HEK293 (cell line): ENCODE data around the gene PDSS1.

Source experiments
- CTCF ChIP-seq: fragments of 450-650 bp; formaldehyde crosslinking; IDR thresholded peaks from 2 replicates; pipeline ENCODE4 v1.5.1; 2016; ENCODE audit warnings: missing biosample characterization, missing genetic modification characterization
- KLF10 ChIP-seq: fragments of 450-650 bp; IDR thresholded peaks from 2 replicates; pipeline ENCODE4 v1.5.1; 2018; ENCODE audit warnings: missing biosample characterization, mild to moderate bottlenecking, missing genetic modification characterization
- KLF7 ChIP-seq: fragments of 450-650 bp; formaldehyde crosslinking; IDR thresholded peaks from 2 replicates; pipeline ENCODE4 v1.5.1; 2016; ENCODE audit warnings: missing biosample characterization, missing genetic modification characterization, borderline replicate concordance
- PRDM10 ChIP-seq: fragments of 450-650 bp; formaldehyde crosslinking; IDR thresholded peaks from 2 replicates; pipeline ENCODE4 v1.5.1; 2016; ENCODE audit warnings: missing biosample characterization, missing genetic modification characterization
- SCRT1 ChIP-seq: fragments of 450-650 bp; formaldehyde crosslinking; IDR thresholded peaks from 2 replicates; pipeline ENCODE4 v1.5.1; 2016; ENCODE audit warnings: missing biosample characterization, missing genetic modification characterization, borderline replicate concordance
- YY1 ChIP-seq: fragments of 450-650 bp; formaldehyde crosslinking; IDR thresholded peaks from 2 replicates; pipeline ENCODE4 v1.5.1; 2018; ENCODE audit warnings: missing biosample characterization, missing genetic modification characterization
- ZBTB26 ChIP-seq: fragments of 450-650 bp; formaldehyde crosslinking; optimal IDR thresholded peaks from 2 replicates; pipeline ENCODE3; 2016; ENCODE audit warnings: missing biosample characterization, mild to moderate bottlenecking, missing genetic modification characterization
- ZNF138 ChIP-seq: fragments of 450-650 bp; formaldehyde crosslinking; IDR thresholded peaks from 2 replicates; pipeline ENCODE4 v1.5.1; 2016; ENCODE audit warnings: missing biosample characterization, missing genetic modification characterization, borderline replicate concordance
- ZNF174 ChIP-seq: fragments of 450-650 bp; formaldehyde crosslinking; IDR thresholded peaks from 2 replicates; pipeline ENCODE4 v1.5.0; 2017; ENCODE audit warnings: missing biosample characterization, mild to moderate bottlenecking, missing genetic modification characterization
- ZNF184 ChIP-seq: fragments of 450-650 bp; IDR thresholded peaks from 2 replicates; pipeline ENCODE4 v1.5.1; 2018; ENCODE audit warnings: missing biosample characterization, mild to moderate bottlenecking, missing genetic modification characterization
- ZNF398 ChIP-seq: fragments of 450-650 bp; formaldehyde crosslinking; IDR thresholded peaks from 2 replicates; pipeline ENCODE4 v1.5.1; 2017; ENCODE audit warnings: missing biosample characterization, missing genetic modification characterization
- ZNF549 ChIP-seq: fragments of 450-650 bp; IDR thresholded peaks from 2 replicates; pipeline ENCODE4 v1.5.1; 2018; ENCODE audit warnings: missing biosample characterization, missing genetic modification characterization, mild to moderate bottlenecking, inconsistent platforms, moderate library complexity
- ZNF707 ChIP-seq: fragments of 450-650 bp; formaldehyde crosslinking; IDR thresholded peaks from 2 replicates; pipeline ENCODE4 v1.5.1; 2016; ENCODE audit warnings: missing biosample characterization, missing genetic modification characterization
- ZNF785 ChIP-seq: fragments of 450-650 bp; formaldehyde crosslinking; IDR thresholded peaks from 2 replicates; pipeline ENCODE4 v1.5.1; 2016; ENCODE audit warnings: missing biosample characterization, missing genetic modification characterization

- TF ChIP-seq ZNF138 (tag by site-specific recombination) (no peak), ZNF398 (no peak), ZNF549 (tag by site-specific recombination) (no peak), CTCF (tag by site-specific recombination) (no peak), KLF7 (tag by site-specific recombination) (no peak), ZNF785 (tag by site-specific recombination) (no peak), ZNF184 (no peak), SCRT1 (tag by site-specific recombination) (no peak), ZNF707 (no peak), KLF10 (tag by site-specific recombination) (no peak), ZBTB26 (tag by site-specific recombination) (no peak), PRDM10 (tag by site-specific recombination) (no peak), ZNF174 (tag by site-specific recombination) (no peak), YY1 (no peak)
Observed at GRCh38 chr10:26682931-26683330, 14.6 kb upstream of the PDSS1 start.
